Measurements from ENCODE around the gene FANCB. TPM values are rescaled to one million over a fixed set of nuclear protein-coding genes. Genes with fewer than 3 reads are reported as not detected.

Gene FANCB
- total RNA-seq, 1 experiment from 2014 or later, result 12.3 TPM

DNA sequence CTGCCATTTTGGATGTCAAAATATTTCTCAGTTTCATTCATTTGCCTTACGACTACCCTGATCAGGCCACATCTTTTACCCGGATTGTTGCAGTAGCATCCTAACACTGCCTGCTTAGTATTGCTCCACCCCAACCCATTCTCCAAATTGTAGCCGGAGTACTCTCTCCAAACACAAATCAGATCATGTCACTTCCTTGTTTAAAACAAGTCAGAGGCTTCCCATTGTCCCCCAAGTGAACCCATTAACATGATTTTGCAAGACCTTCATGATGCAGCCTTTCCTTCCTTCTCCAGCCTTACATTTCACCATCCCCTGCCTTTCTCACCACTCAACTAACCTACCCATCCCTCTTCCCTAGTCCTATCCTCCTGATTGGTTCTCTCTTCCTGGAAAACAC lies 53.1 kb downstream of the FANCB start:
- ATAC-seq, result no peak
- no peak for TF ChIP-seq TEAD4 (CRISPR knock-in tag; IDR thresholded peaks at IDR 0.05)
- no peak for TF ChIP-seq ZNF263 (CRISPR knock-in tag; IDR thresholded peaks at IDR 0.05; ENCODE audit: low read depth)
- no peak for TF ChIP-seq JUN (CRISPR knock-in tag; IDR thresholded peaks at IDR 0.05)
- TF ChIP-seq ATF3 (CRISPR knock-in tag; conservative IDR thresholded peaks at IDR 0.05), result no peak
- TF ChIP-seq ZNF232 (CRISPR knock-in tag; IDR thresholded peaks at IDR 0.05), result no peak
- TF ChIP-seq TEAD1 (CRISPR knock-in tag; IDR thresholded peaks at IDR 0.05), result no peak
- TF ChIP-seq, protein P1, sequence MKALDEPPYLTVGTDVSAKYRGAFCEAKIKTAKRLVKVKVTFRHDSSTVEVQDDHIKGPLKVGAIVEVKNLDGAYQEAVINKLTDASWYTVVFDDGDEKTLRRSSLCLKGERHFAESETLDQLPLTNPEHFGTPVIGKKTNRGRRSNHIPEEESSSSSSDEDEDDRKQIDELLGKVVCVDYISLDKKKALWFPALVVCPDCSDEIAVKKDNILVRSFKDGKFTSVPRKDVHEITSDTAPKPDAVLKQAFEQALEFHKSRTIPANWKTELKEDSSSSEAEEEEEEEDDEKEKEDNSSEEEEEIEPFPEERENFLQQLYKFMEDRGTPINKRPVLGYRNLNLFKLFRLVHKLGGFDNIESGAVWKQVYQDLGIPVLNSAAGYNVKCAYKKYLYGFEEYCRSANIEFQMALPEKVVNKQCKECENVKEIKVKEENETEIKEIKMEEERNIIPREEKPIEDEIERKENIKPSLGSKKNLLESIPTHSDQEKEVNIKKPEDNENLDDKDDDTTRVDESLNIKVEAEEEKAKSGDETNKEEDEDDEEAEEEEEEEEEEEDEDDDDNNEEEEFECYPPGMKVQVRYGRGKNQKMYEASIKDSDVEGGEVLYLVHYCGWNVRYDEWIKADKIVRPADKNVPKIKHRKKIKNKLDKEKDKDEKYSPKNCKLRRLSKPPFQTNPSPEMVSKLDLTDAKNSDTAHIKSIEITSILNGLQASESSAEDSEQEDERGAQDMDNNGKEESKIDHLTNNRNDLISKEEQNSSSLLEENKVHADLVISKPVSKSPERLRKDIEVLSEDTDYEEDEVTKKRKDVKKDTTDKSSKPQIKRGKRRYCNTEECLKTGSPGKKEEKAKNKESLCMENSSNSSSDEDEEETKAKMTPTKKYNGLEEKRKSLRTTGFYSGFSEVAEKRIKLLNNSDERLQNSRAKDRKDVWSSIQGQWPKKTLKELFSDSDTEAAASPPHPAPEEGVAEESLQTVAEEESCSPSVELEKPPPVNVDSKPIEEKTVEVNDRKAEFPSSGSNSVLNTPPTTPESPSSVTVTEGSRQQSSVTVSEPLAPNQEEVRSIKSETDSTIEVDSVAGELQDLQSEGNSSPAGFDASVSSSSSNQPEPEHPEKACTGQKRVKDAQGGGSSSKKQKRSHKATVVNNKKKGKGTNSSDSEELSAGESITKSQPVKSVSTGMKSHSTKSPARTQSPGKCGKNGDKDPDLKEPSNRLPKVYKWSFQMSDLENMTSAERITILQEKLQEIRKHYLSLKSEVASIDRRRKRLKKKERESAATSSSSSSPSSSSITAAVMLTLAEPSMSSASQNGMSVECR (CRISPR knock-in tag; IDR thresholded peaks at IDR 0.05; ENCODE audit: borderline replicate concordance), result no peak
- no peak for TF ChIP-seq GABPB1 (CRISPR knock-in tag; IDR thresholded peaks at IDR 0.05)
- no peak for TF ChIP-seq CBFB (CRISPR knock-in tag; IDR thresholded peaks at IDR 0.05; ENCODE audit: low read depth)
- TF ChIP-seq SP1 (CRISPR knock-in tag; conservative IDR thresholded peaks at IDR 0.05), result no peak
- TF ChIP-seq, protein P2, sequence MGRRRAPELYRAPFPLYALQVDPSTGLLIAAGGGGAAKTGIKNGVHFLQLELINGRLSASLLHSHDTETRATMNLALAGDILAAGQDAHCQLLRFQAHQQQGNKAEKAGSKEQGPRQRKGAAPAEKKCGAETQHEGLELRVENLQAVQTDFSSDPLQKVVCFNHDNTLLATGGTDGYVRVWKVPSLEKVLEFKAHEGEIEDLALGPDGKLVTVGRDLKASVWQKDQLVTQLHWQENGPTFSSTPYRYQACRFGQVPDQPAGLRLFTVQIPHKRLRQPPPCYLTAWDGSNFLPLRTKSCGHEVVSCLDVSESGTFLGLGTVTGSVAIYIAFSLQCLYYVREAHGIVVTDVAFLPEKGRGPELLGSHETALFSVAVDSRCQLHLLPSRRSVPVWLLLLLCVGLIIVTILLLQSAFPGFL (CRISPR knock-in tag; IDR thresholded peaks at IDR 0.05; ENCODE audit: borderline replicate concordance), result no peak
- no peak for TF ChIP-seq NFATC4 (CRISPR knock-in tag; IDR thresholded peaks at IDR 0.05)
- no peak for TF ChIP-seq STAT6 (CRISPR knock-in tag; conservative IDR thresholded peaks at IDR 0.05; ENCODE audit: low read depth)
- no peak for TF ChIP-seq HMGXB4 (CRISPR knock-in tag; IDR thresholded peaks at IDR 0.05)
- no peak for TF ChIP-seq RORB (CRISPR knock-in tag; IDR thresholded peaks at IDR 0.05)
- no peak for TF ChIP-seq MYBL2 (CRISPR knock-in tag; IDR thresholded peaks at IDR 0.05)
- TF ChIP-seq CREB1 (CRISPR knock-in tag; IDR thresholded peaks at IDR 0.05), result no peak
- TF ChIP-seq ETV6 (CRISPR knock-in tag; IDR thresholded peaks at IDR 0.05), result no peak
- DNase-seq (ENCODE audit: low spot score), result no peak
- H3K36me3 Mint-ChIP-seq, result peaks cover 4% of the 10 kb centered on the region; the same call in 1 of the 2 replicates
- ChIA-PET CTCF (no interaction called here), POLR2A (no interaction called here)
- H3K4me1 Mint-ChIP-seq, result peaks cover 8% of the 10 kb centered on the region
- H3K27ac Mint-ChIP-seq, result no peak overlapping the region
- no peaks in the 10 kb centered on the region for H3K27me3 Mint-ChIP-seq (ENCODE audit: low read depth)
- H3K9me3 Mint-ChIP-seq, result peaks cover 8% of the 10 kb centered on the region
- H3K4me3 Mint-ChIP-seq, result no peak overlapping the region

Measured in WTC11 (cell line).